OCI-LY1 (cell line): Measurements from ENCODE around the gene RTL9.

ENCODE experiments used
- H2AFZ ChIP-seq: fragments of 200-600 bp; sonication (generic), shearing (Covaris generic); 2 replicates; pipeline ENCODE4 v1.6.0; 2014; ENCODE audit warnings: antibody characterized with exemption, mild to moderate bottlenecking, low read length
- H3F3A ChIP-seq: fragments of 200-600 bp; sonication (generic), shearing (Covaris generic); 2 replicates; pipeline ENCODE4 v1.6.0; 2014; ENCODE audit warnings: mild to moderate bottlenecking, antibody characterized with exemption, low read length, moderate library complexity; ENCODE audit not compliant: insufficient read depth
- H3K27ac ChIP-seq: fragments of 200-600 bp; sonication (generic); 2 replicates; pipeline ENCODE4 v1.5.1; 2014; ENCODE audit warnings: low read length, mixed run types, mild to moderate bottlenecking, low read depth; ENCODE audit not compliant: poor library complexity, severe bottlenecking
- H3K27me3 ChIP-seq: fragments of 200-600 bp; sonication (generic); 2 replicates; pipeline ENCODE4 v1.6.0; 2014; ENCODE audit warnings: antibody characterized with exemption, mild to moderate bottlenecking, low read length, moderate library complexity; ENCODE audit not compliant: insufficient read depth
- H3K36me3 ChIP-seq: fragments of 200-600 bp; sonication (generic); 2 replicates; pipeline ENCODE4 v1.6.1; 2014; ENCODE audit warnings: mild to moderate bottlenecking, antibody characterized with exemption, low read length, moderate library complexity, mixed read lengths; ENCODE audit not compliant: insufficient read depth
- H3K4me1 ChIP-seq: fragments of 200-600 bp; sonication (generic); 2 replicates; pipeline ENCODE4 v1.5.1; 2014; ENCODE audit warnings: mild to moderate bottlenecking, low read length, moderate library complexity; ENCODE audit not compliant: insufficient read depth, severe bottlenecking
- H3K4me2 ChIP-seq: fragments of 200-600 bp; sonication (generic), shearing (Covaris generic); 2 replicates; pipeline ENCODE4 v1.6.1; 2014; ENCODE audit warnings: low read length
- H3K4me3 ChIP-seq: fragments of 200-600 bp; sonication (generic); 2 replicates; pipeline ENCODE4 v1.5.1; 2014; ENCODE audit warnings: low read length, low read depth, mild to moderate bottlenecking, mixed read lengths; ENCODE audit not compliant: poor library complexity, severe bottlenecking
- H3K79me2 ChIP-seq: fragments of 200-600 bp; shearing (Covaris generic); 2 replicates; pipeline ENCODE4 v1.6.1; 2016; ENCODE audit warnings: mixed run types, low read length, mixed read lengths; ENCODE audit not compliant: insufficient read depth
- H3K9ac ChIP-seq: fragments of 200-600 bp; sonication (generic), shearing (Covaris generic); 2 replicates; pipeline ENCODE4 v1.6.1; 2014; ENCODE audit warnings: mild to moderate bottlenecking, low read length, mixed read lengths
- H3K9me2 ChIP-seq: fragments of 200-600 bp; sonication (generic), shearing (Covaris generic); 2 replicates; pipeline ENCODE4 v1.6.1; 2014; ENCODE audit warnings: low read depth, mild to moderate bottlenecking, low read length, mixed read lengths
- H3K9me3 ChIP-seq: fragments of 200-600 bp; shearing (Covaris generic); 2 replicates; pipeline ENCODE4 v1.6.1; 2014; ENCODE audit warnings: low read length, mixed read lengths
- H4K20me1 ChIP-seq: fragments of 200-600 bp; sonication (generic), shearing (Covaris generic); 2 replicates; pipeline ENCODE4 v1.6.0; 2016; ENCODE audit warnings: mild to moderate bottlenecking, low read length; ENCODE audit not compliant: insufficient read depth
- CTCF ChIP-seq: fragments of 200-600 bp; sonication (generic), shearing (Covaris generic); IDR thresholded peaks from 2 replicates; pipeline ENCODE4 v1.5.1; 2017; ENCODE audit warnings: mild to moderate bottlenecking, antibody characterized with exemption, low read length, moderate library complexity, mixed read lengths
- EZH2 ChIP-seq: fragments of 200-600 bp; sonication (generic), shearing (Covaris generic); IDR thresholded peaks from 2 replicates; pipeline ENCODE4 v1.8.0; 2017; ENCODE audit warnings: borderline replicate concordance, mixed run types, mild to moderate bottlenecking, antibody characterized with exemption, low read length, moderate library complexity, mixed read lengths

RTL9 gene

GRCh38 chrX:110394651-110395050 lies 36.0 kb downstream of the RTL9 start:
- H3F3A ChIP-seq = no peaks in the 10 kb centered on the region
- no peaks in the 10 kb centered on the region for H3K79me2 ChIP-seq
- no peaks in the 10 kb centered on the region for H3K9me3 ChIP-seq
- no peaks in the 10 kb centered on the region for H3K27me3 ChIP-seq
- TF ChIP-seq EZH2 (no peak), CTCF (no peak)
- no peaks in the 10 kb centered on the region for H4K20me1 ChIP-seq
- H2AFZ ChIP-seq = no peak overlapping the region
- no peak overlapping the region for H3K4me2 ChIP-seq
- no peak overlapping the region for H3K9ac ChIP-seq
- no peak overlapping the region for H3K27ac ChIP-seq
- no peaks in the 10 kb centered on the region for H3K36me3 ChIP-seq
- no peaks in the 10 kb centered on the region for H3K4me1 ChIP-seq
- no peak overlapping the region for H3K4me3 ChIP-seq
- no peaks in the 10 kb centered on the region for H3K9me2 ChIP-seq

DNA sequence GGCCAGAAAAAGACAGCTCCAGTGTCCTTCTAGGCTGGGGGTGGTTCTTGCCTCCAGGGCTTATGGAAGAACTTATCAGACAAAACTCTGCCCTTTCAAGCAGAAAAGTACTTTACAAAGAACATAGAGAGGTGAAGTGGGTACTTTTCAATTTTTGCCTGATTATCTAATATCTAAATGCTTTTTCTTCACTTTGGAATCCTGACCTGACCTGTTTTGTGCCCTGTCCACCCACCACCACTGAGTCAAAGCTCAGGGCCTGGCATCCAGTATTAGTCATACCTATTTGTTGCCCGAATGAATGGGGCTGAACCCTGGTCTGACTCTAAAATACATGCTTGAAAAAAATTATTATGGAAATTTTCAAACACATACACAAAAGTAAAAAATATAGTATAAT lies 37.2 kb downstream of the RTL9 start:
- no peaks in the 10 kb centered on the region for H3K4me1 ChIP-seq
- TF ChIP-seq EZH2 (no peak), CTCF (no peak)
- no peaks in the 10 kb centered on the region for H3K9me2 ChIP-seq
- H3K79me2 ChIP-seq = no peaks in the 10 kb centered on the region
- no peaks in the 10 kb centered on the region for H3K36me3 ChIP-seq
- no peak overlapping the region for H3K4me3 ChIP-seq
- no peak overlapping the region for H2AFZ ChIP-seq
- H4K20me1 ChIP-seq = no peaks in the 10 kb centered on the region
- no peak overlapping the region for H3K9ac ChIP-seq
- H3K27me3 ChIP-seq = no peaks in the 10 kb centered on the region
- H3K27ac ChIP-seq = no peak overlapping the region
- no peaks in the 10 kb centered on the region for H3K9me3 ChIP-seq
- H3F3A ChIP-seq = no peaks in the 10 kb centered on the region
- no peak overlapping the region for H3K4me2 ChIP-seq

DNA sequence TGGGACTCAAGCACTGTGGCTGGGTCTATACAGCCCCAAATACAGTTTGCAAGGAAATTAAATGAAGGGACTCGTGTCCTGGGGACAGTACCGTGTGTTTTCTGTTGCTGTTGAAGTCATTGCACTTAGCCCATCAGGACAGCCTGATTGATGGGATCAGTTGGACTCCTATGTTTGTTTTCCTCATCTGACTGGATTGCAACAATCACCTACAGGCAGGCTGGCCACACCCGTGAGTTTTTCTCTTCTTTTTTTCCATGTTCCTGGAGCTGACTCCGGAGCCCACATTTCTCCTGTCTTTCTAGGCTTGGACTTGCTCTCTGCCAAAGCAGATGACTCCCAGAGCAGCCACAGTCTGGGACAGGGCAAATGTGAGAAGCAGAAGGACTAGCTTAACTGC lies 38.1 kb downstream of the RTL9 start:
- no peaks in the 10 kb centered on the region for H3K27me3 ChIP-seq
- no peak overlapping the region for H3K9ac ChIP-seq
- H4K20me1 ChIP-seq = no peaks in the 10 kb centered on the region
- H3K9me3 ChIP-seq = no peaks in the 10 kb centered on the region
- H3K36me3 ChIP-seq = no peaks in the 10 kb centered on the region
- no peaks in the 10 kb centered on the region for H3K4me1 ChIP-seq
- no peak overlapping the region for H3K27ac ChIP-seq
- H3K79me2 ChIP-seq = no peaks in the 10 kb centered on the region
- H3F3A ChIP-seq = no peaks in the 10 kb centered on the region
- no peaks in the 10 kb centered on the region for H3K9me2 ChIP-seq
- H3K4me2 ChIP-seq = no peak overlapping the region
- TF ChIP-seq EZH2 (no peak), CTCF (no peak)
- no peak overlapping the region for H3K4me3 ChIP-seq
- H2AFZ ChIP-seq = no peak overlapping the region
